Keratinocyte (primary cell): ENCODE measurements around the gene ELK3. TPM values are rescaled to one million over a fixed set of nuclear protein-coding genes. Genes with fewer than 3 reads are reported as not detected.

Source experiments
- DNase-seq: peaks from one replicate; pipeline ENCODE4 v3.0.0-alpha.2; 2011; ENCODE audit warnings: low read depth, missing footprints, low spot score
- FAIRE-seq: peaks from 2 replicates; lab custom pipeline; 2011; peaks lifted over from hg19 to GRCh38; lab: Jason Lieb, UNC
- H2AFZ ChIP-seq: 2 replicates; pipeline ENCODE4 v1.6.0; 2012; ENCODE audit warnings: low read length, control low read depth, inconsistent platforms; ENCODE audit not compliant: control insufficient read depth
- H3K27ac ChIP-seq: 2 replicates; pipeline ENCODE4 v1.5.1; 2011; ENCODE audit warnings: low read length; ENCODE audit not compliant: control insufficient read depth, insufficient read depth
- H3K27me3 ChIP-seq: 3 replicates; pipeline ENCODE4 v1.6.0; 2011; ENCODE audit warnings: low read length; ENCODE audit not compliant: control insufficient read depth, insufficient read depth; ENCODE audit errors: extremely low read depth
- H3K36me3 ChIP-seq, 2 experiments: 2 replicates in 1 of 2; 3 replicates in 1 of 2; pipeline ENCODE4 v1.5.1; 2011; ENCODE audit warnings: low read length in 2 of 2, mild to moderate bottlenecking in 1 of 2; ENCODE audit not compliant: control insufficient read depth in 2 of 2, insufficient read depth in 2 of 2; ENCODE audit errors: extremely low read depth in 1 of 2
- H3K4me1 ChIP-seq: 3 replicates; pipeline ENCODE4 v1.5.1; 2011; ENCODE audit warnings: low read length; ENCODE audit not compliant: control insufficient read depth, insufficient read depth; ENCODE audit errors: extremely low read depth
- H3K4me2 ChIP-seq: 3 replicates; pipeline ENCODE4 v1.6.0; 2011; ENCODE audit warnings: low read depth, low read length; ENCODE audit not compliant: control insufficient read depth, insufficient read depth; ENCODE audit errors: extremely low read depth
- H3K4me3 ChIP-seq, 3 experiments: fragments of 200-600 bp in 1 of 3; sonication (generic) in 1 of 3; 2 replicates in 2 of 3; 3 replicates in 1 of 3; pipeline ENCODE4 v1.5.1; 2011 to 2016; ENCODE audit warnings: low read length in 3 of 3, mild to moderate bottlenecking in 3 of 3, control low read depth in 2 of 3, inconsistent platforms in 1 of 3, low read depth in 1 of 3, mixed read lengths in 1 of 3, mixed run types in 1 of 3, moderate library complexity in 1 of 3; ENCODE audit not compliant: control insufficient read depth in 2 of 3, insufficient read depth in 2 of 3; ENCODE audit errors: extremely low read depth in 1 of 3
- H3K79me2 ChIP-seq: 2 replicates; pipeline ENCODE4 v1.6.0; 2012; ENCODE audit warnings: low read length; ENCODE audit not compliant: control insufficient read depth, insufficient read depth
- H3K9ac ChIP-seq: 3 replicates; pipeline ENCODE4 v1.6.0; 2011; ENCODE audit warnings: low read length; ENCODE audit not compliant: control insufficient read depth, insufficient read depth; ENCODE audit errors: extremely low read depth
- H3K9me1 ChIP-seq: 3 replicates; pipeline ENCODE4 v1.6.0; 2011; ENCODE audit warnings: low read length; ENCODE audit not compliant: control insufficient read depth, insufficient read depth; ENCODE audit errors: extremely low read depth
- H3K9me3 ChIP-seq: 2 replicates; pipeline ENCODE4 v1.5.1; 2012; ENCODE audit warnings: low read depth, low read length; ENCODE audit not compliant: control insufficient read depth
- H4K20me1 ChIP-seq: 3 replicates; pipeline ENCODE4 v1.6.0; 2011; ENCODE audit warnings: low read length; ENCODE audit not compliant: control insufficient read depth, insufficient read depth; ENCODE audit errors: extremely low read depth
- CTCF ChIP-seq, 3 experiments: IDR thresholded peaks in 1 of 3; conservative IDR thresholded peaks in 1 of 3; optimal IDR thresholded peaks in 1 of 3; 2 replicates in 2 of 3; 3 replicates in 1 of 3; pipeline versions ENCODE3 to v1.5.1; 2011; ENCODE audit warnings: low read length in 3 of 3, mild to moderate bottlenecking in 3 of 3, moderate library complexity in 2 of 3, control low read depth in 1 of 3, inconsistent platforms in 1 of 3; ENCODE audit not compliant: insufficient read depth in 2 of 3; ENCODE audit errors: extremely low read depth in 1 of 3
- EZH2 ChIP-seq: IDR thresholded peaks from one replicate; pipeline ENCODE4 v1.6.1; 2012; ENCODE audit warnings: inconsistent platforms, mild to moderate bottlenecking, low read length, moderate library complexity
- dilution Hi-C: fragments of 300-500 bp; cut with MboI; formaldehyde crosslinking; loops from one replicate; pipeline ENCODE4 v1.7.0; 2020; ENCODE audit warnings: low sequenced_read_pairs; ENCODE audit not compliant: extremely low pct_ligation_motif_present
- polyA plus RNA-seq, 5 experiments: library from polyadenylated mRNA; depleted of rRNA in 3 of 5; stranded (reverse) in 3 of 5; stranded (forward) in 1 of 5; unstranded in 1 of 5; fragments of >200 nt; gene quantifications; 1 replicate in 1 of 5; 2 replicates in 3 of 5; 3 replicates in 1 of 5; pipeline versions ENCODE4 v1.2.1 to v1.2.3, GENCODE V29; 2011 to 2012; ENCODE audit warnings: missing spikeins in 2 of 5, low read depth in 1 of 5, low replicate concordance in 1 of 5

ELK3 gene
- polyA plus RNA-seq, 1 donor (not counting 4 experiments of a cell fraction or from before 2014, with no cell fraction given) = 28.2 TPM

- FAIRE-seq = no peak
- H3K4me2 ChIP-seq = no peak overlapping the region
Measured at GRCh38 chr12:96237035-96237434, 42.9 kb downstream of the ELK3 start.

GRCh38 chr12:96237465-96238077 lies 43.4 kb downstream of the ELK3 start:
- dilution Hi-C loops = no loop called here
- peaks cover 6 to 64% of the 10 kb centered on the region in 2 experiments for H3K36me3 ChIP-seq
- peak overlapping the region; percentile 52 for H3K4me2 ChIP-seq
- no peaks in the 10 kb centered on the region for H3K27me3 ChIP-seq
- peak overlapping the region; percentile 56 for H3K27ac ChIP-seq
- no peaks in the 10 kb centered on the region for H3K9me3 ChIP-seq
- peaks cover 44% of the 10 kb centered on the region for H3K4me1 ChIP-seq
- TF ChIP-seq EZH2 (no peak), CTCF (optimal IDR thresholded peaks at IDR 0.05 in 1 of 3, IDR thresholded peaks at IDR 0.05 in 1 of 3, conservative IDR thresholded peaks at IDR 0.05 in 1 of 3; ENCODE audit: extremely low read depth in 1 of 3, insufficient read depth in 2 of 3, low read length in 3 of 3) (no peak)
- H3K9me1 ChIP-seq = peaks cover 5% of the 10 kb centered on the region
- FAIRE-seq (peak; percentile 93), DNase-seq (no peak)
- H4K20me1 ChIP-seq = peaks cover 24% of the 10 kb centered on the region
- H3K4me3 ChIP-seq = no peak overlapping the region
- peak overlapping the region; percentile 46 for H3K9ac ChIP-seq
- no peak overlapping the region for H2AFZ ChIP-seq
- H3K79me2 ChIP-seq = peaks cover 81% of the 10 kb centered on the region

More at GRCh38 chr12:96237035-96237434, 42.9 kb downstream of the ELK3 start:
- H3K36me3 ChIP-seq = peaks cover 2 to 58% of the 10 kb centered on the region in 2 experiments
- H2AFZ ChIP-seq = no peak overlapping the region
- no peak for DNase-seq
- dilution Hi-C loops = no loop called here
- peak overlapping the region; percentile 56 for H3K27ac ChIP-seq
- H3K4me1 ChIP-seq = peaks cover 44% of the 10 kb centered on the region
- H3K9me3 ChIP-seq = no peaks in the 10 kb centered on the region
- peaks cover 78% of the 10 kb centered on the region for H3K79me2 ChIP-seq
- no peak for TF ChIP-seq CTCF (optimal IDR thresholded peaks at IDR 0.05 in 1 of 3, IDR thresholded peaks at IDR 0.05 in 1 of 3, conservative IDR thresholded peaks at IDR 0.05 in 1 of 3; ENCODE audit: extremely low read depth in 1 of 3, insufficient read depth in 2 of 3, low read length in 3 of 3)
- TF ChIP-seq EZH2 = no peak
- no peak overlapping the region for H3K4me3 ChIP-seq
- H3K9ac ChIP-seq = peak overlapping the region; percentile 46
- H3K9me1 ChIP-seq = peaks cover 5% of the 10 kb centered on the region
- H3K27me3 ChIP-seq = no peaks in the 10 kb centered on the region
- peaks cover 21% of the 10 kb centered on the region for H4K20me1 ChIP-seq
